A549 (cell line): Measurements from ENCODE around the gene CHPF. TPM values are rescaled to one million over a fixed set of nuclear protein-coding genes. Genes with fewer than 3 reads are reported as not detected.

Experiments
- ATAC-seq, 2 experiments: fragments of 200-7000 bp in 1 of 2; fragments of >200 bp in 1 of 2; cut with Nextera tagmentation in 1 of 2; cut with Tn5 transposase in 1 of 2; 3 replicates each; pipeline versions ENCODE4 v1.8.0 to v1.9.1; 2018 to 2020; ENCODE audit warnings: mild to moderate bottlenecking in 1 of 2, moderate library complexity in 1 of 2
- CTCF ChIA-PET: fragments of 300-600 bp; sonication (Branson Sonifier 250); formaldehyde crosslinking; extraction: SDS; loops from one replicate; lab custom pipeline; 2021; ENCODE audit warnings: antibody characterized with exemption, inconsistent platforms; lab: Yijun Ruan, JAX
- POLR2A ChIA-PET: fragments of 350-600 bp; formaldehyde crosslinking; extraction: SDS; loops from one replicate; lab custom pipeline; 2021; ENCODE audit warnings: antibody characterized with exemption, inconsistent platforms; lab: Yijun Ruan, JAX
- DNase-seq, 2 experiments: peaks; one replicate each; pipeline versions ENCODE4 v3.0.0 to v3.0.0-alpha.2; 2011 to 2016; ENCODE audit warnings: low read depth in 1 of 2, low spot score in 1 of 2
- FAIRE-seq: peaks from 2 replicates; lab custom pipeline; 2011; peaks lifted over from hg19 to GRCh38; lab: Jason Lieb, UNC
- H3K27ac ChIP-seq, 2 experiments: fragments of >200 bp; sonication (Bioruptor Twin); formaldehyde crosslinking; 3 replicates each; pipeline ENCODE4 v1.5.1; 2016 to 2017
- H3K4me1 ChIP-seq: fragments of >200 bp; sonication (Bioruptor Twin); formaldehyde crosslinking; 3 replicates; pipeline ENCODE4 v1.6.1; 2016
- H3K4me2 ChIP-seq: fragments of >200 bp; sonication (Bioruptor Twin); formaldehyde crosslinking; 3 replicates; pipeline ENCODE4 v1.6.1; 2016
- H3K4me3 ChIP-seq: fragments of >200 bp; sonication (Bioruptor Twin); formaldehyde crosslinking; 3 replicates; pipeline ENCODE4 v1.5.1; 2016
- H3K9me3 ChIP-seq: fragments of >200 bp; sonication (Bioruptor Twin); formaldehyde crosslinking; 3 replicates; pipeline ENCODE4 v1.6.1; 2016
- BHLHE40 ChIP-seq: IDR thresholded peaks from 2 replicates; pipeline ENCODE4 v1.6.1; 2012; ENCODE audit warnings: low read depth, low read length, inconsistent platforms
- CBX2 ChIP-seq: fragments of 200-600 bp; sonication (generic); IDR thresholded peaks from 2 replicates; pipeline ENCODE4 v1.6.1; 2016; ENCODE audit warnings: low read depth, mild to moderate bottlenecking, borderline replicate concordance
- ESRRA ChIP-seq: fragments of 150-350 bp; IDR thresholded peaks from 2 replicates; pipeline ENCODE4 v1.6.1; 2014; ENCODE audit warnings: mild to moderate bottlenecking, low read length, borderline replicate concordance
- FOSB ChIP-seq: fragments of 250-450 bp; sonication (Bioruptor Pico); IDR thresholded peaks from 2 replicates; pipeline ENCODE4 v1.5.0; 2020; ENCODE audit warnings: mild to moderate bottlenecking, moderate library complexity
- HES2 ChIP-seq: fragments of >200 bp; sonication (Bioruptor Twin); formaldehyde crosslinking; IDR thresholded peaks from 2 replicates; pipeline ENCODE4 v1.6.1; 2016
- HOXA7 ChIP-seq: fragments of 250-450 bp; sonication (Bioruptor Pico); IDR thresholded peaks from 2 replicates; pipeline ENCODE4 v1.5.0; 2020; ENCODE audit warnings: mild to moderate bottlenecking, moderate library complexity
- JUNB ChIP-seq: fragments of >200 bp; sonication (Bioruptor Twin); formaldehyde crosslinking; IDR thresholded peaks from 2 replicates; pipeline ENCODE4 v1.6.1; 2016
- KDM1A ChIP-seq: fragments of 200-600 bp; sonication (generic); IDR thresholded peaks from 2 replicates; pipeline ENCODE4 v1.6.1; 2016; ENCODE audit warnings: low read depth, mild to moderate bottlenecking
- MAFK ChIP-seq: fragments of 450-650 bp; IDR thresholded peaks from 2 replicates; pipeline ENCODE4 v1.6.1; 2014; ENCODE audit not compliant: partially characterized antibody
- MAZ ChIP-seq: fragments of 150-350 bp; IDR thresholded peaks from 2 replicates; pipeline ENCODE4 v1.6.1; 2014; ENCODE audit warnings: antibody characterized with exemption, low read depth, low read length, borderline replicate concordance
- PHF8 ChIP-seq: fragments of 200-600 bp; sonication (generic); IDR thresholded peaks from 2 replicates; pipeline ENCODE4 v1.6.1; 2016; ENCODE audit warnings: low read depth, mild to moderate bottlenecking, antibody characterized with exemption, moderate library complexity, borderline replicate concordance
- RNF2 ChIP-seq: fragments of 200-600 bp; sonication (generic); IDR thresholded peaks from 2 replicates; pipeline ENCODE4 v1.6.1; 2016; ENCODE audit warnings: low read depth, mild to moderate bottlenecking, antibody characterized with exemption, moderate library complexity, borderline replicate concordance
- TP53 ChIP-seq: fragments of 250-450 bp; sonication (Bioruptor Pico); IDR thresholded peaks from 2 replicates; pipeline ENCODE4 v1.5.0; 2021; ENCODE audit warnings: mild to moderate bottlenecking, moderate library complexity
- ZC3H11A ChIP-seq: fragments of 450-650 bp; IDR thresholded peaks from 2 replicates; pipeline ENCODE4 v1.6.1; 2014; ENCODE audit warnings: antibody characterized with exemption, mild to moderate bottlenecking
- ZNF302 ChIP-seq: fragments of 250-450 bp; sonication (Bioruptor Pico); IDR thresholded peaks from 2 replicates; pipeline ENCODE4 v1.9.0; 2021; ENCODE audit warnings: inconsistent platforms, mild to moderate bottlenecking, moderate library complexity
- WGBS: methylation state at CpG from one replicate; pipeline ENCODE4 v1.1.6; 2017; ENCODE audit errors: missing lambda C conversion rate; 5-methylcytosine and 5-hydroxymethylcytosine counted together
- polyA plus RNA-seq, 4 experiments: library from polyadenylated mRNA; depleted of rRNA in 3 of 4; stranded (reverse); fragments of >200 nt; fragmentation: RNase III in 1 of 4; extraction: RNeasy Plus Mini Kit Qiagen cat#74134 plus additional on column Dnase treatment in 1 of 4; gene quantifications; 2 replicates in 3 of 4; 3 replicates in 1 of 4; pipeline ENCODE4 v1.2.3, GENCODE V29; 2011 to 2017
- TF ChIP-seq, protein P1 (sequence below): IDR thresholded peaks from 2 replicates; pipeline ENCODE4 v1.6.1; 2012; ENCODE audit warnings: low read depth, borderline replicate concordance
- TF ChIP-seq, protein P2 (sequence below): fragments of >200 bp; sonication (Bioruptor Twin); formaldehyde crosslinking; IDR thresholded peaks from 3 replicates; pipeline ENCODE4 v1.5.1; 2016

CHPF gene
- polyA plus RNA-seq, 2 of the 4 experiments (the other 2 are of a cell fraction), result 9.0 to 14.8 TPM

DNA sequence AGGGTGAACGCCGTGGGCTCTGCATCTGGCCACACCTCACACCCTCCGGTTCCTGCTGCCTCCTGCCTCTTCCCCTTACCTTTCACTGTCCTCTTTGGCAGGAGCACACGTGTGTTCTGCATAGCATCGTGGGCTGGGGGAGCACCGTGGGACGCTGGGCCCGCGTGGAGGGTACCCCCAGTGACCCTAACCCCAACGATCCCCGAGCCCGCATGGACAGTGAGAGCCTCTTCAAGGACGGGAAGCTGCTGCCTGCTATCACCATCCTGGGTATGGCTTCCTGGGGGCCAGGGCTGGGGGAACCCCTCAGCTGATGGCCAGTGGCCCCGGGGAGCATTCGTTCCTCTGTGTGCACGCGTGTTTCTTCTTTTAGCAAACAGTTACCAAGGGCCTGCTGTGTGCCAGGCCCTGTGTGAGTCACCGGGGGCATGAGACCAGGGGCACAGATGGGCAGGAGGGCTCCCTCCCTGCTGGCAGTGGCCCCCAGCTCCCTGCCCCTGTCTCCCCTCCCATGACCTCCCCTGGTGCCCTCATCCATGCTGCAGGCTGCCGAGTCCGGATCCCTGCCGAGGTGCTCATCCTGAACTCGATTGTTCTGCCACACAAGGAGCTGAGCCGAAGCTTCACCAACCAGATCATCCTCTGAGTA is 37.3 kb downstream of the CHPF start:
- DNase-seq (no peak), ATAC-seq (no peak), FAIRE-seq (no peak)
- TF ChIP-seq MAFK (no peak), JUNB (no peak), ZC3H11A (no peak)
- no peak overlapping the region for H3K27ac ChIP-seq
- H3K4me3 ChIP-seq, result no peak overlapping the region
- WGBS, result 90% methylated on average over 12 of the region's 23 CpGs
- ChIA-PET POLR2A (no interaction called here), CTCF (interaction anchor here (1.8 to 89.4 kb wide), 4 partner anchors 0 to 104 kb away, joined by 4 to 3291 read pairs (median 1652); partner anchors contain the start of genes ASIC4, CHPF, GMPPA and SPEG)
- H3K4me2 ChIP-seq, result no peak overlapping the region
- H3K9me3 ChIP-seq, result no peaks in the 10 kb centered on the region
- H3K4me1 ChIP-seq, result peaks cover 12% of the 10 kb centered on the region

DNA sequence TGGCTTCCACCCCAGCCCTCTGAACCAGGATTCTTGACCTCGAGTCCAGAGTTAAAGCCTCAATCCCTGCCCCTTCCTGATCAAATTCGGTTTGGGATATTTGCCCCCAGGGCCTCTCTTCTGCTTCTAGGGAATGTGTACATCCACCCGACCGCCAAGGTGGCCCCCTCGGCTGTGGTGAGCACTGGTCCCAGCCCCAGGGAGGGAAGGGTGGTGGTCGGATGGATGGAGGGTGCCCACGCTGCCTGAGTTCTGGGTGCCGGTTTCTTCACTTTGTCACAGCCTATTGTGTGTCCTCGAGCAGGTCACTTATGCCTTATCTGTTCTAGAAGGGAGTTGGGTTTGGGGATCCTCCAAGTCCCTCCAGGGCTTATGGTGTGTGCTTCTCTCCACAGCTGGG is 38.0 kb downstream of the CHPF start:
- peaks cover 11% of the 10 kb centered on the region for H3K4me1 ChIP-seq
- no peak for TF ChIP-seq ZC3H11A
- no peak for TF ChIP-seq KDM1A
- TF ChIP-seq, protein P1, sequence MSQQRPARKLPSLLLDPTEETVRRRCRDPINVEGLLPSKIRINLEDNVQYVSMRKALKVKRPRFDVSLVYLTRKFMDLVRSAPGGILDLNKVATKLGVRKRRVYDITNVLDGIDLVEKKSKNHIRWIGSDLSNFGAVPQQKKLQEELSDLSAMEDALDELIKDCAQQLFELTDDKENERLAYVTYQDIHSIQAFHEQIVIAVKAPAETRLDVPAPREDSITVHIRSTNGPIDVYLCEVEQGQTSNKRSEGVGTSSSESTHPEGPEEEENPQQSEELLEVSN, result no peak
- TF ChIP-seq TP53 (CRISPR knock-in tag), result no peak
- TF ChIP-seq, protein P2, sequence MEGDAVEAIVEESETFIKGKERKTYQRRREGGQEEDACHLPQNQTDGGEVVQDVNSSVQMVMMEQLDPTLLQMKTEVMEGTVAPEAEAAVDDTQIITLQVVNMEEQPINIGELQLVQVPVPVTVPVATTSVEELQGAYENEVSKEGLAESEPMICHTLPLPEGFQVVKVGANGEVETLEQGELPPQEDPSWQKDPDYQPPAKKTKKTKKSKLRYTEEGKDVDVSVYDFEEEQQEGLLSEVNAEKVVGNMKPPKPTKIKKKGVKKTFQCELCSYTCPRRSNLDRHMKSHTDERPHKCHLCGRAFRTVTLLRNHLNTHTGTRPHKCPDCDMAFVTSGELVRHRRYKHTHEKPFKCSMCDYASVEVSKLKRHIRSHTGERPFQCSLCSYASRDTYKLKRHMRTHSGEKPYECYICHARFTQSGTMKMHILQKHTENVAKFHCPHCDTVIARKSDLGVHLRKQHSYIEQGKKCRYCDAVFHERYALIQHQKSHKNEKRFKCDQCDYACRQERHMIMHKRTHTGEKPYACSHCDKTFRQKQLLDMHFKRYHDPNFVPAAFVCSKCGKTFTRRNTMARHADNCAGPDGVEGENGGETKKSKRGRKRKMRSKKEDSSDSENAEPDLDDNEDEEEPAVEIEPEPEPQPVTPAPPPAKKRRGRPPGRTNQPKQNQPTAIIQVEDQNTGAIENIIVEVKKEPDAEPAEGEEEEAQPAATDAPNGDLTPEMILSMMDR, result no peak
- no peak overlapping the region for H3K4me2 ChIP-seq
- no peak overlapping the region for H3K27ac ChIP-seq
- H3K4me3 ChIP-seq, result no peak overlapping the region
- ATAC-seq, result no peak
- CTCF ChIA-PET, result interaction anchor here (79.1 to 89.4 kb wide), 2 partner anchors 1 to 36 kb away, joined by 3291 read pairs; partner anchors contain the start of genes ASIC4, CHPF, GMPPA and SPEG
- DNase-seq, result no peak
- POLR2A ChIA-PET, result no interaction called here
- no peaks in the 10 kb centered on the region for H3K9me3 ChIP-seq
- WGBS, result 80% methylated on average over 7 of the region's 9 CpGs
- no peak for FAIRE-seq

- ChIA-PET CTCF (interaction anchor here (79.1 to 89.4 kb wide), 2 partner anchors 4 to 33 kb away, joined by 3291 read pairs; partner anchors contain the start of genes ASIC4, CHPF, GMPPA and SPEG), POLR2A (no interaction called here)
- DNase-seq, result no peak
- no peak overlapping the region for H3K4me2 ChIP-seq
- peaks cover 10% of the 10 kb centered on the region; the same call in 2 of the 3 replicates for H3K4me1 ChIP-seq
- no peak for ATAC-seq
- no peak overlapping the region for H3K27ac ChIP-seq
- FAIRE-seq, result no peak
- TF ChIP-seq HES2 (no peak), TP53 (CRISPR knock-in tag) (no peak), ZNF302 (CRISPR knock-in tag) (no peak), JUNB (no peak), FOSB (CRISPR knock-in tag) (no peak), RNF2 (no peak), PHF8 (no peak), MAZ (no peak), BHLHE40 (no peak), ESRRA (no peak), HOXA7 (CRISPR knock-in tag) (no peak), CBX2 (no peak)
- no peaks in the 10 kb centered on the region for H3K9me3 ChIP-seq
- H3K4me3 ChIP-seq, result no peak overlapping the region
Measured at GRCh38 chr2:219502618-219503017, 41.0 kb downstream of the CHPF start.
